Endothelial cell of umbilical vein (primary cell): ENCODE results near the gene ATP8A1. TPM values are rescaled to one million over a fixed set of nuclear protein-coding genes. Genes with fewer than 3 reads are reported as not detected.

Experiments used
- BruUV-seq: library from RNA; stranded (reverse); fragments of 400-500 nt; replicated peaks from 2 replicates; lab custom pipeline; 2021; lab: Mats Ljungman, UMichigan
- CTCF ChIA-PET: fragments of 300-600, 350-600 bp; sonication (Branson Sonifier 250); formaldehyde crosslinking; loops from one replicate; lab custom pipeline; 2021; ENCODE audit warnings: antibody characterized with exemption, inconsistent platforms; lab: Charles Lee
- POLR2A ChIA-PET: fragments of 300-600, 350-600 bp; sonication (Branson Sonifier 250); formaldehyde crosslinking; loops from one replicate; lab custom pipeline; 2021; ENCODE audit warnings: antibody characterized with exemption, inconsistent platforms; lab: Charles Lee
- DNase-seq: peaks from one replicate; pipeline ENCODE4 v3.0.0-alpha.2; 2011; ENCODE audit warnings: low read depth, low spot score
- FAIRE-seq: peaks from 2 replicates; lab custom pipeline; 2011; peaks lifted over from hg19 to GRCh38; lab: Jason Lieb, UNC
- H2AFZ ChIP-seq: 2 replicates; pipeline ENCODE4 v1.6.0; 2012; ENCODE audit warnings: low read depth, low read length, control low read depth, inconsistent platforms
- H3K27ac ChIP-seq: 2 replicates; pipeline ENCODE4 v1.5.1; 2011; ENCODE audit warnings: low read depth, mild to moderate bottlenecking, control low read depth, low read length, moderate library complexity; ENCODE audit not compliant: insufficient read depth
- H3K27me3 ChIP-seq, 2 experiments: 2 replicates each; pipeline versions ENCODE4 v1.6.0 to v1.6.1; 2011; ENCODE audit warnings: low read length in 2 of 2, mixed read lengths in 1 of 2; ENCODE audit not compliant: control insufficient read depth in 2 of 2, insufficient read depth in 2 of 2
- H3K36me3 ChIP-seq, 2 experiments: 2 replicates in 1 of 2; 3 replicates in 1 of 2; pipeline ENCODE4 v1.5.1; 2011; ENCODE audit warnings: low read length in 2 of 2, mild to moderate bottlenecking in 1 of 2, moderate library complexity in 1 of 2; ENCODE audit not compliant: control insufficient read depth in 2 of 2, insufficient read depth in 2 of 2; ENCODE audit errors: extremely low read depth in 1 of 2
- H3K4me1 ChIP-seq: 3 replicates; pipeline ENCODE4 v1.5.1; 2011; ENCODE audit warnings: mild to moderate bottlenecking, low read length; ENCODE audit not compliant: control insufficient read depth, insufficient read depth; ENCODE audit errors: extremely low read depth
- H3K4me2 ChIP-seq: 2 replicates; pipeline ENCODE4 v1.6.1; 2011; ENCODE audit warnings: low read length, control low read depth, mixed read lengths; ENCODE audit not compliant: insufficient read depth
- H3K4me3 ChIP-seq, 3 experiments: fragments of 200-600 bp in 1 of 3; sonication (generic), shearing (Covaris generic) in 1 of 3; replicated peaks in 1 of 3; 2 replicates each; pipeline ENCODE4 v1.5.1; 2011 to 2016; ENCODE audit warnings: control low read depth in 3 of 3, low read length in 3 of 3, mild to moderate bottlenecking in 2 of 3, inconsistent platforms in 1 of 3, low read depth in 1 of 3, moderate library complexity in 1 of 3; ENCODE audit not compliant: insufficient read depth in 1 of 3
- H3K79me2 ChIP-seq: 2 replicates; pipeline ENCODE4 v1.6.0; 2012; ENCODE audit warnings: low read length, inconsistent platforms; ENCODE audit not compliant: control insufficient read depth, insufficient read depth
- H3K9ac ChIP-seq: replicated peaks from 2 replicates; pipeline ENCODE3; 2011; ENCODE audit warnings: low read length, control low read depth; ENCODE audit not compliant: insufficient read depth; ENCODE audit errors: extremely low read depth
- H3K9me1 ChIP-seq: replicated peaks from 3 replicates; pipeline ENCODE4 v1.6.0; 2011; ENCODE audit warnings: mild to moderate bottlenecking, low read length; ENCODE audit not compliant: control insufficient read depth, insufficient read depth; ENCODE audit errors: extremely low read depth
- H3K9me3 ChIP-seq: replicated peaks from 2 replicates; pipeline ENCODE4 v1.5.1; 2012; ENCODE audit warnings: low read length, inconsistent platforms; ENCODE audit not compliant: control insufficient read depth, insufficient read depth
- H4K20me1 ChIP-seq: replicated peaks from 2 replicates; pipeline ENCODE3; 2011; ENCODE audit warnings: mild to moderate bottlenecking, low read length; ENCODE audit not compliant: control insufficient read depth, insufficient read depth; ENCODE audit errors: extremely low read depth
- EZH2 ChIP-seq: IDR thresholded peaks from 2 replicates; pipeline ENCODE4 v1.6.1; 2012; ENCODE audit warnings: borderline replicate concordance, low read depth, mild to moderate bottlenecking, moderate library complexity, low read length, inconsistent platforms; ENCODE audit not compliant: severe bottlenecking
- FOS ChIP-seq: IDR thresholded peaks from 2 replicates; pipeline ENCODE4 v1.6.1; 2011; ENCODE audit warnings: mild to moderate bottlenecking, low read length, moderate library complexity, borderline replicate concordance; ENCODE audit not compliant: insufficient read depth
- GATA2 ChIP-seq: IDR thresholded peaks from 2 replicates; pipeline ENCODE4 v1.7.0; 2011; ENCODE audit warnings: low read depth, mild to moderate bottlenecking, moderate library complexity, mixed read lengths, low read length; ENCODE audit not compliant: insufficient read length, insufficient read depth
- JUN ChIP-seq: IDR thresholded peaks from 2 replicates; pipeline ENCODE4 v1.6.1; 2011; ENCODE audit warnings: borderline replicate concordance, low read depth; ENCODE audit not compliant: insufficient read length, insufficient read depth
- MYC ChIP-seq: IDR thresholded peaks from one replicate; pipeline ENCODE4 v1.6.1; 2011; ENCODE audit warnings: mild to moderate bottlenecking, low read depth, low read length
- POLR2A ChIP-seq: IDR thresholded peaks from 2 replicates; pipeline ENCODE4 v1.6.1; 2012; ENCODE audit warnings: low read depth, mild to moderate bottlenecking, control low read depth, low read length
- POLR2AphosphoS5 ChIP-seq: IDR thresholded peaks from 2 replicates; pipeline ENCODE4 v1.6.1; 2012; ENCODE audit warnings: low read depth, mild to moderate bottlenecking, control low read depth, low read length, moderate library complexity; ENCODE audit not compliant: insufficient read depth
- dilution Hi-C: fragments of 300-500 bp; cut with MboI; formaldehyde crosslinking; loops from one replicate; pipeline ENCODE4 v1.15.0; 2019; ENCODE audit warnings: low sequenced_read_pairs; ENCODE audit not compliant: extremely low pct_ligation_motif_present
- intact Hi-C: fragments of 100-400 bp; cut with micrococcal nuclease; formaldehyde crosslinking; loops from one replicate; pipeline ENCODE4 v1.10.0; 2022
- polyA plus RNA-seq, 4 experiments: library from polyadenylated mRNA; depleted of rRNA in 3 of 4; stranded (reverse) in 3 of 4; unstranded in 1 of 4; fragments of >200 nt; gene quantifications; 2 replicates each; pipeline versions ENCODE4 v1.2.1 to v1.2.3, GENCODE V29; 2011 to 2012; ENCODE audit warnings: missing spikeins in 1 of 4
- total RNA-seq: library from RNA; stranded (reverse); gene quantifications from 2 replicates; pipeline ENCODE4 v1.2.3, GENCODE V29; 2021
- TF ChIP-seq, protein P1 (sequence below): IDR thresholded peaks from 2 replicates; pipeline ENCODE4 v1.6.1; 2011; ENCODE audit not compliant: insufficient read depth, insufficient read length
- TF ChIP-seq, protein P2 (sequence below), 2 donors: IDR thresholded peaks; 1 replicate in 1 of 2; 2 replicates in 1 of 2; pipeline ENCODE4 v1.5.1; 2011; ENCODE audit warnings: low read length in 2 of 2, mild to moderate bottlenecking in 2 of 2, moderate library complexity in 2 of 2, control low read depth in 1 of 2, inconsistent platforms in 1 of 2, low read depth in 1 of 2; ENCODE audit not compliant: insufficient read depth in 1 of 2; ENCODE audit errors: extremely low read depth in 1 of 2

Gene ATP8A1
- total and polyA plus RNA-seq, 2 donors (not counting 3 experiments of a cell fraction or from before 2014, with no cell fraction given) = 0.97 to 11.5 TPM

DNA sequence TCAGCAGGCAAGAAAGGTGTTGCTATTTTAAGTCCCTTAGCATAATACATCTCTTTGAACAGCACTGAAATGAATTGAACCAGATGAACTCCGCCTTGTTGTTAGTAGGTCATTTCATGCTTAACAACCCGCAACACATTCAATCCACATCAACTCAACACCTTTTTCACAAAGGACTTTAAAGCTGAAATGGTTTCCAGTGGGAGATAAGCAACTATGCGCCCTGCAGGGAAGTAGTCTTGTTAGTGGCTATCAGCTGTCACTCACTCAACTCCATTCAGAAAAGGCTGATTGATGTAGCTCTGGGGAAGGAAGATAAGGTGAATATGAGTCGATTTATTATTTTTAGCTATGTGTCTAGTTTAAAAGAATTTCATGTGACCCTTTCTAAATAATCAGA lies 46.0 kb downstream of the ATP8A1 start:
- Histone ChIP-seq H3K4me2 (no peak overlapping the region), H4K20me1 (no peaks in the 10 kb centered on the region), H3K4me3 (no peak overlapping the region), H3K27me3 (no peaks in the 10 kb centered on the region), H2AFZ (no peak overlapping the region), H3K9me1 (no peaks in the 10 kb centered on the region), H3K27ac (no peak overlapping the region), H3K4me1 (no peaks in the 10 kb centered on the region), H3K9ac (no peak overlapping the region), H3K9me3 (no peaks in the 10 kb centered on the region), H3K79me2 (no peaks in the 10 kb centered on the region), H3K36me3 (no peaks in the 10 kb centered on the region)
- intact Hi-C loops = no loop called here
- DNase-seq (no peak), FAIRE-seq (no peak)
- ChIA-PET CTCF (interaction anchor here (1.1 kb wide), 1 partner anchor 45 kb away, joined by 3 read pairs; no protein-coding TSS in a partner anchor), POLR2A (no interaction called here)
- dilution Hi-C loops = no loop called here
- no peak for TF ChIP-seq JUN
- no peak for TF ChIP-seq EZH2
- TF ChIP-seq, protein P1, sequence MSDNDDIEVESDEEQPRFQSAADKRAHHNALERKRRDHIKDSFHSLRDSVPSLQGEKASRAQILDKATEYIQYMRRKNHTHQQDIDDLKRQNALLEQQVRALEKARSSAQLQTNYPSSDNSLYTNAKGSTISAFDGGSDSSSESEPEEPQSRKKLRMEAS = no peak
- TF ChIP-seq GATA2 = no peak
- no peak for TF ChIP-seq POLR2A
- TF ChIP-seq, protein P2, sequence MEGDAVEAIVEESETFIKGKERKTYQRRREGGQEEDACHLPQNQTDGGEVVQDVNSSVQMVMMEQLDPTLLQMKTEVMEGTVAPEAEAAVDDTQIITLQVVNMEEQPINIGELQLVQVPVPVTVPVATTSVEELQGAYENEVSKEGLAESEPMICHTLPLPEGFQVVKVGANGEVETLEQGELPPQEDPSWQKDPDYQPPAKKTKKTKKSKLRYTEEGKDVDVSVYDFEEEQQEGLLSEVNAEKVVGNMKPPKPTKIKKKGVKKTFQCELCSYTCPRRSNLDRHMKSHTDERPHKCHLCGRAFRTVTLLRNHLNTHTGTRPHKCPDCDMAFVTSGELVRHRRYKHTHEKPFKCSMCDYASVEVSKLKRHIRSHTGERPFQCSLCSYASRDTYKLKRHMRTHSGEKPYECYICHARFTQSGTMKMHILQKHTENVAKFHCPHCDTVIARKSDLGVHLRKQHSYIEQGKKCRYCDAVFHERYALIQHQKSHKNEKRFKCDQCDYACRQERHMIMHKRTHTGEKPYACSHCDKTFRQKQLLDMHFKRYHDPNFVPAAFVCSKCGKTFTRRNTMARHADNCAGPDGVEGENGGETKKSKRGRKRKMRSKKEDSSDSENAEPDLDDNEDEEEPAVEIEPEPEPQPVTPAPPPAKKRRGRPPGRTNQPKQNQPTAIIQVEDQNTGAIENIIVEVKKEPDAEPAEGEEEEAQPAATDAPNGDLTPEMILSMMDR (IDR thresholded peaks at IDR 0.05; ENCODE audit: extremely low read depth in 1 of 2, insufficient read depth in 1 of 2, low read depth in 1 of 2, low read length in 2 of 2) = no peak
- TF ChIP-seq FOS = no peak
- no peak for TF ChIP-seq POLR2AphosphoS5
- TF ChIP-seq MYC = no peak
- BruUV-seq = no TSS peak
